HepG2 (cell line): Measurements from ENCODE around the gene MLYCD. TPM values are rescaled to one million over a fixed set of nuclear protein-coding genes. Genes with fewer than 3 reads are reported as not detected.

Experiments used
- DPF2 ChIP-seq: sonication (generic); formaldehyde crosslinking; IDR thresholded peaks from 2 replicates; pipeline ENCODE4 v1.4.0; 2020; ENCODE audit warnings: mild to moderate bottlenecking, low read depth, missing genetic modification reagents, borderline replicate concordance
- GABPA ChIP-seq, 2 experiments: IDR thresholded peaks; 2 replicates each; pipeline ENCODE4 v1.6.1; 2011 to 2016; ENCODE audit warnings: low read depth in 2 of 2, low read length in 1 of 2, missing biosample characterization in 1 of 2, missing genetic modification characterization in 1 of 2
- HMG20A ChIP-seq: IDR thresholded peaks from 2 replicates; pipeline ENCODE4 v1.6.1; 2016; ENCODE audit warnings: borderline replicate concordance
- SIN3A ChIP-seq: IDR thresholded peaks from 2 replicates; pipeline ENCODE4 v1.6.1; 2011; ENCODE audit warnings: low read depth, mild to moderate bottlenecking, control low read depth, low read length, borderline replicate concordance
- ZBTB10 ChIP-seq: sonication (generic); formaldehyde crosslinking; IDR thresholded peaks from 2 replicates; pipeline ENCODE4 v1.4.0; 2020; ENCODE audit warnings: missing genetic modification reagents, borderline replicate concordance
- polyA plus RNA-seq, 8 experiments: library from polyadenylated mRNA; depleted of rRNA in 3 of 8; stranded (reverse) in 7 of 8; unstranded in 1 of 8; fragments of >200 nt; fragmentation: Illumina TruSeq in 4 of 8; extraction: Trizol in 4 of 8; gene quantifications; 2 replicates each; pipeline versions ENCODE4 v1.2.1 to v1.2.3, GENCODE V29; 2011 to 2016; ENCODE audit warnings: low read depth in 4 of 8, missing spikeins in 1 of 8, mixed read lengths in 1 of 8; ENCODE audit not compliant: insufficient read depth in 1 of 8
- total RNA-seq, 5 experiments: library from RNA; depleted of rRNA; stranded (reverse); fragments of >200 nt; fragmentation: Illumina TruSeq; extraction: Trizol; gene quantifications; 2 replicates each; pipeline ENCODE4 v1.2.3, GENCODE V29; 2016; ENCODE audit warnings: low read depth in 1 of 5
- TF ChIP-seq, protein P1 (sequence below): sonication (generic); formaldehyde crosslinking; IDR thresholded peaks from 2 replicates; pipeline ENCODE4 v1.8.0; 2022; ENCODE audit warnings: mild to moderate bottlenecking, missing genetic modification reagents
- TF ChIP-seq, protein P2 (sequence below): sonication (generic); formaldehyde crosslinking; IDR thresholded peaks from 2 replicates; pipeline ENCODE4 v1.8.0; 2022; ENCODE audit warnings: low read depth, missing genetic modification reagents

Gene MLYCD
- total and polyA plus RNA-seq, 2 of the 13 experiments (the other 11 are each of a cell fraction or from before 2014, with no cell fraction given) = 1.8 to 4.0 TPM

DNA sequence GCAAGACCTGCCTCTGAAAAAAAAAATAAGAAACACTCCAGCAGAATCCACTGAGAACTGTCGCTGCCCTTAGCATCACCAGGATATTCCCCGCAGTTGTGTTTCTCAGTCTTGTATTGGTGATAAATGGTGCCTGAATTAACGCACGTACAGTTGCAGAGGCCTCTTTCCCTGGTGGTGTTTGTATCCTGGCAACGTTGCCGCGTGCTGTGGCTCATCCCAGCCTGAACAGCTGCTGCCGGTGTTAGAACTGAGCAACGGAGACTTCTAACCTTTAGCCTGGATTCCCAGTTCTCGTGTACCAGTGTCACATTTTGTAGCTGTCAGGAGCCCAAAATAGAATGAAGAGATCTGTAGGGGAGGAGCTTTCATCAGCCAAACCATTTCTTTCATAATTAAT is 4.8 kb downstream of the MLYCD start (continued):
- TF ChIP-seq, protein P1, sequence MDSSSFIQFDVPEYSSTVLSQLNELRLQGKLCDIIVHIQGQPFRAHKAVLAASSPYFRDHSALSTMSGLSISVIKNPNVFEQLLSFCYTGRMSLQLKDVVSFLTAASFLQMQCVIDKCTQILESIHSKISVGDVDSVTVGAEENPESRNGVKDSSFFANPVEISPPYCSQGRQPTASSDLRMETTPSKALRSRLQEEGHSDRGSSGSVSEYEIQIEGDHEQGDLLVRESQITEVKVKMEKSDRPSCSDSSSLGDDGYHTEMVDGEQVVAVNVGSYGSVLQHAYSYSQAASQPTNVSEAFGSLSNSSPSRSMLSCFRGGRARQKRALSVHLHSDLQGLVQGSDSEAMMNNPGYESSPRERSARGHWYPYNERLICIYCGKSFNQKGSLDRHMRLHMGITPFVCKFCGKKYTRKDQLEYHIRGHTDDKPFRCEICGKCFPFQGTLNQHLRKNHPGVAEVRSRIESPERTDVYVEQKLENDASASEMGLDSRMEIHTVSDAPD (CRISPR knock-in tag) = no peak
- TF ChIP-seq DPF2 (CRISPR knock-in tag) (no peak), SIN3A (no peak), GABPA (IDR thresholded peaks at IDR 0.05; ENCODE audit: low read depth, low read length) (no peak), GABPA (CRISPR knock-in tag; IDR thresholded peaks at IDR 0.05; ENCODE audit: low read depth) (no peak), ZBTB10 (CRISPR knock-in tag) (no peak), HMG20A (CRISPR knock-in tag) (no peak)
- TF ChIP-seq, protein P2, sequence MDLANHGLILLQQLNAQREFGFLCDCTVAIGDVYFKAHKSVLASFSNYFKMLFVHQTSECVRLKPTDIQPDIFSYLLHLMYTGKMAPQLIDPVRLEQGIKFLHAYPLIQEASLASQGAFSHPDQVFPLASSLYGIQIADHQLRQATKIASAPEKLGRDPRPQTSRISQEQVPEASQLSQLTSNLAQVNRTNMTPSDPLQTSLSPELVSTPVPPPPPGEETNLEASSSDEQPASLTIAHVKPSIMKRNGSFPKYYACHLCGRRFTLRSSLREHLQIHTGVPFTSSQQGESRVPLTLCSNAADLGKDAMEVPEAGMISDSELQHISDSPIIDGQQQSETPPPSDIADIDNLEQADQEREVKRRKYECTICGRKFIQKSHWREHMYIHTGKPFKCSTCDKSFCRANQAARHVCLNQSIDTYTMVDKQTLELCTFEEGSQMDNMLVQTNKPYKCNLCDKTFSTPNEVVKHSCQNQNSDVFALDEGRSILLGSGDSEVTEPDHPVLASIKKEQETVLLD (CRISPR knock-in tag) = no peak
- TF ChIP-seq, all 625 proteins: peak for 0
